Adipocyte (in vitro differentiated cells): ENCODE data around the gene SAMD14.

Experiments
- DNase-seq: peaks from one replicate; pipeline ENCODE4 v3.0.0-alpha.2; 2015; ENCODE audit warnings: low read depth
- H3K27me3 ChIP-seq: replicated peaks from 2 replicates; pipeline ENCODE4 v1.7.0; 2013; ENCODE audit warnings: mild to moderate bottlenecking, low read length, moderate library complexity; ENCODE audit not compliant: control insufficient read depth, insufficient read depth
- H3K36me3 ChIP-seq: 2 replicates; pipeline ENCODE4 v1.7.0; 2013; ENCODE audit warnings: low read length, mild to moderate bottlenecking, moderate library complexity; ENCODE audit not compliant: control insufficient read depth, insufficient read depth, severe bottlenecking
- H3K4me1 ChIP-seq: 2 replicates; pipeline ENCODE4 v1.7.0; 2013; ENCODE audit warnings: mild to moderate bottlenecking, low read length, moderate library complexity; ENCODE audit not compliant: control insufficient read depth, insufficient read depth
- H3K4me3 ChIP-seq: 2 replicates; pipeline ENCODE4 v1.7.0; 2013; ENCODE audit warnings: mild to moderate bottlenecking, low read length, moderate library complexity
- H3K9ac ChIP-seq: 2 replicates; pipeline ENCODE4 v1.7.0; 2013; ENCODE audit warnings: mild to moderate bottlenecking, low read length, moderate library complexity
- H3K9me3 ChIP-seq: 2 replicates; pipeline ENCODE4 v1.7.0; 2013; ENCODE audit warnings: mild to moderate bottlenecking, low read length, moderate library complexity; ENCODE audit not compliant: control insufficient read depth

Gene SAMD14

DNA sequence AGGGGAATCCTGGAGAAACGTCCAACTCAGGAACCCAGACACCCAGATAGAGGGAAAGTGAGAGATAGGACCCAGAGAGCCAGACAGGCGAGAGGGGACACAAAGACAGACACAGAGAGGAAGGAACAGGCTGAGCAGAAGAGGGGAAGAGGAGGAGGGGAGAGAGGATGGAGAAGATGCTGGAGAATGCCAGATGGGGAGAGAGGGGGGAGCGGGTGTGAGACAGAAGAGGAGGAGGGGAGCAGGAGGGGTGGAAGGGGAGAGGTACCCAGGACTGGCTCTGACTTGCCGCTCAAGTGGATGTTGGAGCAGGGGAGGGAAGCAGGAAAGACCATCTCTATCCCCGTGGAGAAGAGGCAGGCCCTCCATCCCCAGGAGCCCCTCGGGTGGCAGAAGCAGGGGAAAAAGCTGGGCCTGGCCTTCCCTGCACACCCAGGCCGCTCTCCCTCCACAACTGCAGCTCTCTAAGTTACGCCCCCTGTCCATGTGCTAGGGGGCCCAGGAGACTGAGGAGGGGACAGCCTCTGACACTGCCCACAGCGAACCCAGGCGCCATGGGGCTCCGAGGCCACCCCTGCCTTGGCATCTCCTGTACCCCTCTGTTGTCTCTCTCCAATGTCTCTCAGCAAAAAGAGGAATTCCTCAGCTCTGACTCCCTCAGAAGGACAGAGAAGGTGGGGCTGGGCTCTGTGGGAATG lies 15.7 kb upstream of the SAMD14 start:
- Histone ChIP-seq H3K4me1 (peaks cover 41% of the 10 kb centered on the region), H3K9me3 (no peaks in the 10 kb centered on the region), H3K9ac (peak overlapping the region; percentile 7), H3K36me3 (peaks cover 43% of the 10 kb centered on the region), H3K27me3 (no peaks in the 10 kb centered on the region), H3K4me3 (no peak overlapping the region)
- DNase-seq, result no peak

DNA sequence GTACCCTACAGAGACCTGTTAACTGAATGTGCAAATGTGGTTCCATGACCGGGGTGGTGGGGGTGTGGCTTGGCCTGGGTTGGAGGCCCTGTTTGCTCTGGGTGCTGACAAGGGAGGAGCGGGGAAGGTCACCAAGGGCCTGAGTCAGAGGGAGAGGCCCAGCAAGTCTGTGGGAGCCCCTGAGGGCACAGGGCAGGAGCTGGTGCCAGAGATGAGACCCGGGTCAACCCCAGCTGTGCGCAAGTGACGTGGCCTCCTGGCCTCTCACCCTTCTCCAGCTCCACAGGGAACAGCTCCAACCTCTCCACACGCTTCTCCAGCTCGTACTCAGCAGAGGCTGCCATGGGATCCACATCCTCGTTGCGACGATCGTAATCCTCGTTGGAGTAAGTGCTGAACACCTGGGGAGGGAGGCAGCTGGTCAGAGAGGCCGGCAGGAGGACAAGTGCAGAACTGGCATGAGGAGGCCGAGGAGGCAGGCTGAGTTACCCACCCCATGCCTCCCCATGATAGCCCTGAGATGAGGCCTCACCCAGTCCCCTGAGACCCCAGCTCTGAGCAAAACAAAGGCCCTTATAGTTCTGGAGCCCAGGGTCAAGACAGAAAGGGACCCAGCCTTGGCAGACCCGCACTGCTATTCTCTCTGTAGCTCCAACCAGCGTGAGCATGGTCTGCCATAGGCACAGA lies 15.0 kb upstream of the SAMD14 start:
- Histone ChIP-seq H3K4me1 (peaks cover 41% of the 10 kb centered on the region), H3K9ac (peak overlapping the region; percentile 7), H3K36me3 (peaks cover 50% of the 10 kb centered on the region), H3K4me3 (no peak overlapping the region), H3K27me3 (no peaks in the 10 kb centered on the region), H3K9me3 (no peaks in the 10 kb centered on the region)
- no peak for DNase-seq

DNA sequence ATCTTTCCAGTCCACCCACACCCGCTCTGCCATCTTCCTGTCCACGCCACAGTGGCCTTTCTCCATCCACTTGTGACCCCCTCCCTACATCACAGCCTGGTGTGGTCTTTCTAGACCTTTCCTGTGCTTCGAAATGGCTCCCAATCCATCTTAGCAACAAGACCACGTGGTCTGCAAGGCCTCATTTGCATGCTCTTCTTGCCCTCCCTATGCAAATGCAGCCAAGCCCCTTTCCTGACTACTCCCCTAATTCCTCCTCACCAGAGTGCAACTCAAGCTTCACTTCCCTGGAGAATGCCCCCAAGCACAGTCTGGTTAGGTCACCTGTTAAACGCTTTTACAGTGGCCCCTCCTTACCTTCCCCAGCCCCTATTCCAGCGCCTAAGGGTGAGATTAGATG lies 14.4 kb upstream of the SAMD14 start:
- peaks cover 41% of the 10 kb centered on the region for H3K4me1 ChIP-seq
- H3K9ac ChIP-seq, result no peak overlapping the region
- no peaks in the 10 kb centered on the region for H3K9me3 ChIP-seq
- H3K4me3 ChIP-seq, result no peak overlapping the region
- DNase-seq, result no peak
- no peaks in the 10 kb centered on the region for H3K27me3 ChIP-seq
- H3K36me3 ChIP-seq, result peaks cover 56% of the 10 kb centered on the region

DNA sequence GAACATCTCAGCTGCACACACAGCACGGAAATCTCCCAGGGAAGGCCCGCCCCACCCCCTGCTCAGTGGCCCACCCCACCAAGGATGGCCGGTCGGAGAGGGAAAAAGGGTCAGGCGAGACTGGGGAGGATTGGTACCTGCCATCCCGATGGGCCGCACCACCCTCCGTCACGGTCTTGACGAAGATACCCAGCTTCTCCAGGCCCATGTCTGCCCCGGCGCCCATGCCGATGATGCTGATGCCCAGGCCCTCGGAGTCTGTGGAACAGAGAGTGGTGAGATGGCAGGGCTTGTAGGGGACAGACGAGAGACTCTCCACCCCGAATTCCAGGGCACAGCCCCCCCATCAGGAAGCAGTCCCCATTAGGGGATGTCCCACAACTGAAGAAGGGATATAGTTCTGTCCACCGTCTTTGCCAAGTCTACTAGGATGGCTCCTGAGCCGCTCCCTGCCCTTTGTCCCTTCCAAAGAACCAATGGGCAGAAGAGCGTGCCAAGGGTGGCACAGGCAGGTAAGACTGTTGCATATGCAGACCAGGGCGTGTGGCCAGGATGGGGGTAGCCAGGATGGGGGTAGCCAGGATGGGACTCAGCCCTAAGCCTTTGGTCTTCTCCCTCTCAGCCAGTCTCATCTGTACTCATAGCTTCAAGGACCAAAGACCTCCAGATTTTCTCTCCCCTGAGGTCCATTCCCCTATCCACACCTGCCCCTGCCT lies 13.7 kb upstream of the SAMD14 start:
- no peak for DNase-seq
- Histone ChIP-seq H3K9me3 (no peaks in the 10 kb centered on the region), H3K36me3 (peaks cover 64% of the 10 kb centered on the region), H3K4me1 (peaks cover 41% of the 10 kb centered on the region), H3K9ac (no peak overlapping the region), H3K4me3 (no peak overlapping the region), H3K27me3 (no peaks in the 10 kb centered on the region)

DNA sequence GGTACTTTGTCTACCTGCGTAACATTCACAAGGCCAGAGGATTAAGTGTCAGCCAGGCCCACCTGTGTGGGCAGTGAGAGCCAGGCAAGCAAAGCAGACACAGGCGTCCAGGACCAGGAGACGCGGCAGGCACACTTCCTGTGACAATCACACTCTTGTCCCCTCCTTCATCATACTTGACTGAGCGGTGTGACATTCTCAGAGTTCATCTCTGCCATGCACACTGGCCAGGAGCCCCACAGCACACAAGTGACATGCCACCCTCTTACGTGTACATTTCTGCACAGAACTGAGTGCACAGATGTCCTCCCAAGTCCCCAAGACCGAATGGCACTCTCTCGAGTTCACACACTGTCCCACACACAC lies 11.8 kb upstream of the SAMD14 start:
- no peaks in the 10 kb centered on the region for H3K9me3 ChIP-seq
- no peak overlapping the region for H3K4me3 ChIP-seq
- H3K27me3 ChIP-seq, result no peaks in the 10 kb centered on the region
- peaks cover 83% of the 10 kb centered on the region for H3K36me3 ChIP-seq
- peaks cover 23% of the 10 kb centered on the region for H3K4me1 ChIP-seq
- no peak for DNase-seq
- no peak overlapping the region for H3K9ac ChIP-seq

DNA sequence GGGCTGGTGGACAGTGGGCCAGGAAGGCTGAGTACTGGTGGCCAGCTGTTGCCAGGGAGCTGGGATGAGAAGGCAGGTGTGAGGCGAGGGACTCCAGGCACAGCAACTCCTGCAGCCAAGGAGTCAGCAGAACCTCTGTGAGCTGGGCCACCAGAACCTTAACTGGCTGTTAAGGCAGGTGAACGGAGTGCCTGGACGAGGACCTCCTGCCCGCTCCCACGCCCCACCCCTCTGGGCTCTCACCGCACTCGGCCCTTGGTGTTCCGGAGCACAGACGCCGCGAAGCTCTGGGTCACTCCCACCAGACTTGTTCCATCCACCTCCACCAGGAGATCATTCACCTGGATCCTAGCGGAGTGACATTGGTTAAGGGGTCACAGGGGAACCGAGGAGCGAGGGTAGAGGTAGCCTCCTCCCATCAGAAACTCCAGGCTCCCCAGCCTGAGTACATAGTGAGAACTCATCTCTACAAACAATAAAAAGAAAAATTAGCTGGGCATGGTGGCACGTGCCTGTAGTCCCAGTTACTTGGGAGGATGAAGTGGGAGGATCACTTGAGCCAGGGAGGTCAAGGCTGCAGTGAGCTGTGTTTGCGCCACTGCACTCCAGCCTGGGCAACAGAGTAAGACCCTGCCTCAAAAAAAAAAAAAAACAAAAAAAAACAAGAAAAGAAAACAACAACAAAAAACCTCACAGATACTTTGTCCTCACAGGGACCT lies 11.2 kb upstream of the SAMD14 start:
- Histone ChIP-seq H3K4me1 (peaks cover 18% of the 10 kb centered on the region), H3K4me3 (no peak overlapping the region), H3K9ac (no peak overlapping the region), H3K9me3 (no peaks in the 10 kb centered on the region), H3K27me3 (no peaks in the 10 kb centered on the region), H3K36me3 (peaks cover 88% of the 10 kb centered on the region)
- DNase-seq, result no peak

DNA sequence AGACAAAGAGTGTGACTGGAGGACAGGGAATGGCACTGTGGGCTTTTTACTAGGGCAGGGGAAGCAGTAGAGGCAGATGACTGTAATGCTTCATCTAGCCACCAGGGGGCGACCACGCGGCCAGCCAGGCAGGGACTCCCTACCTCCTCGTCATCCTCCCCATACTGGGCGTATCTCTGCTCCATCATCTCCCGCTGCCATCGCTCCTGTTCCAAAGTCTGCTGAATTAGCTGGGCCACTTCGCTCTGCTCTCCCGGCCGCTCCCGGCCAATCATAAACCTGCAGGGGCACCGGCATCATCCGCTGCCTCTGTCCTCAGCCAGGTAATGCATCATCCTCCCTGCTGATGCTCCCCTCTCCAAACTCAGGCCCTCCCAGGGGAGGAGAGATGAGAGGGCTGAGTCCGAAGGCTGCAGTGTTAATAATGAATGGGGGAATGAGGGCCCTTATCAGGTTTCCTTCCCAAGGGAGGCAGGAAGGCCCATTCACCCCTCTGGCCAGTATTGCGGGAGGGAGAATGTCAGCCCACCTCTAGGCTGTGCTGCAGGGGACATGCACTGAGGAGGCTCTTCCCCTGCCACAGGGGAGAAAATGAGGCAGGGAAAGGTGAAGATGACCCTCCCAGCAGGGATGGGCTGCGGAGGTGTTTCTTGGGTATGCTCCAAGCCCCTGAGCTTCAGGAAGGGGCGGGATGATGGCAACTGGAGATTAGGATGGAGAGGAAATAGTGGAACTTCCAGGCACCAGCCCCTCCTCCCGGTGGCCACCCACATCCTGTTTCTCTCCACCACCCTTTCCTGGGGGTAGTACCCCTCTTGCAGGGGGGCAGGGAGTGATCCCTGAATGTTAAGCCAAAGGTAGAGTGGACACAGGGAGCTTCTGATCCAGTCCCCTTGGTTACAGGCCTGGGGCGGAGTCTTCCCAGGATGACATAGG lies 10.3 kb upstream of the SAMD14 start:
- peaks cover 97% of the 10 kb centered on the region for H3K36me3 ChIP-seq
- H3K4me1 ChIP-seq, result peaks cover 8% of the 10 kb centered on the region
- no peak overlapping the region for H3K9ac ChIP-seq
- H3K9me3 ChIP-seq, result no peaks in the 10 kb centered on the region
- no peak overlapping the region for H3K4me3 ChIP-seq
- DNase-seq, result peak; percentile 79
- H3K27me3 ChIP-seq, result no peaks in the 10 kb centered on the region

DNA sequence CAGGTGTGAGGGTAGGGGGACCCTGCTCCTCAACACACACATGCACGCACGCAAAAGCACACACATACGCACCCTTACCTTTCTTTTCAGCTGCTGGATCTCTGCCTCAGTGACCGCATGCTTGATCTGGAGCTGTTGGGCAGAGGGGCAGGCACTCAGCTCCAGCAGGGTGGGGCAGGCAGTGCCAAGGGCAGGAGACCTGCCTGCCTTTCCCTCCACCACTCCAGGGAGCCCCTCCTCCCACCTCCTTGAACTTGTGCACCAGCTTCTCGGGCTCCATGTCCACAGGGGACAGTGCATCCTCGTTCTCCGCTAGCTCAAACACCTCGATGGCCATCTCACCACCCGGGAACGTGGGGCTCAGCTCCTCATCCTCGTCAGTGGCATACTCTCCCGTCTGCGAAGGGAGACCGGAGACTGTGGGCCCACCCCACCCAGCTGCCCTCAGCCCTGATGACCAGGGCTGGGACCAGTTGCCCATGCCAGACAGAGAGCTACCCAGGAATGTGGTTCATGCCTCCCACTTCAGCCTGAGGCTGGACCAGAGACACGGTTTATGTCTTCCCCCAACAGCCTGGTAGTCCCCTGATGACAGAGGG lies 9.3 kb upstream of the SAMD14 start:
- DNase-seq, result no peak
- no peaks in the 10 kb centered on the region for H3K27me3 ChIP-seq
- no peak overlapping the region for H3K9ac ChIP-seq
- no peaks in the 10 kb centered on the region for H3K4me1 ChIP-seq
- no peak overlapping the region for H3K4me3 ChIP-seq
- H3K36me3 ChIP-seq, result peaks cover 88% of the 10 kb centered on the region
- no peaks in the 10 kb centered on the region for H3K9me3 ChIP-seq

DNA sequence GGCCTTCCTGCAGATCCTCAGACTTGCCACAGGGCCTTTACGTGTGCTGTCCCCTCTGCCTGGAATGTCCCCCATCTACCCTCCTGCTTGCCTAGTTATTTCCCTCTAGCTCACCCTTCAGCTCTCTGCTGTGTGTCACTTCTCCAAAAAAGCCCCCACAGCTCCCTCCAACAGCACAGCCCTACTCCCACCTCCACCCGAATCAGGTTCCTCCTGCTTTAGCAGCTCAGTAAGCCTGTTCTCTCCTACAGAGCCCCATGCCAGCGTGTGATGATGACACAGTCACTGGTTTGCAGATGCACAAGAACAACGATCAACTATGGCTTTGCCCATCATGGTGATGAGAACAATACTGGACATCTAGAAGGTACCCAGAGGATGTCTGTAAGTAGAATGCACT lies 7.1 kb upstream of the SAMD14 start:
- no peak for DNase-seq
- Histone ChIP-seq H3K4me3 (no peak overlapping the region), H3K27me3 (no peaks in the 10 kb centered on the region), H3K4me1 (peaks cover 11% of the 10 kb centered on the region), H3K9me3 (no peaks in the 10 kb centered on the region), H3K9ac (no peak overlapping the region), H3K36me3 (peaks cover 68% of the 10 kb centered on the region)

DNA sequence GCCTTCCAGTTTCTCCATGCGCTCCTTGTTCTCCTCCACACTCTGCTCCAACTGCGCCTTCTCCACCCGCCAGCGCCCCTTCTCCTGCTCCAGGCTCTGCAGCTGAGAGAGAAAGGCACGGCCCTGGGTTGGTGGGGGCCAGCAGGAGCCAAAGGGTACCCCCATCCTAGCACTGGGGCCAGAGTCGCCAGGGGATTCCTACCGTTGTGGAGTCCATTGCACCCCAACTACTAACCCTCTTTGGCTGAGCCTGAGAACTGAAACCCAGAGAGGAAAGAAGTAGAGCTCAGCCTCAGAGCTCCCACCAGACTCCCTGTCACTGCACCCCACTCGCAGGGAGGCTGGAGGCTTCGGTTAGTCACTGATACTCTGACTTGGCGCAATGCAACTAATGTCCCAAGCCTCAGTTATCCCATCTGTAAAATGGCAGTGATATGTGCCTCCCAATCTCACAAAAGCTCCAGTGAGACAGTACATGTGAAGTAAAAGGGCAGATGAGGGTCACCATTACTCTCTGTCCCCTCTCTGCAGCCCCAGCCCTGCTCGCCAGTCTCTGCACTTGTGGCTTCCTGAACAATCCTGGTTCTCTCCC lies 6.2 kb upstream of the SAMD14 start:
- Histone ChIP-seq H3K4me1 (peaks cover 11% of the 10 kb centered on the region), H3K27me3 (no peaks in the 10 kb centered on the region), H3K9me3 (no peaks in the 10 kb centered on the region), H3K9ac (no peak overlapping the region), H3K4me3 (no peak overlapping the region), H3K36me3 (peaks cover 59% of the 10 kb centered on the region)
- DNase-seq, result no peak
